Natural killer cell (primary cell): Measurements from ENCODE around the gene TRIM61. TPM values are rescaled to one million over a fixed set of nuclear protein-coding genes. Genes with fewer than 3 reads are reported as not detected.

Experiments used
- ATAC-seq, 3 donors: fragments of 150-1000 bp in 2 of 3; fragments of 200-7000 bp in 1 of 3; cut with Tn5 transposase; 1 replicate in 1 of 3; 2 replicates in 2 of 3; pipeline ENCODE4 v1.10.0; 2021; ENCODE audit warnings: mild to moderate bottlenecking in 2 of 3, moderate library complexity in 2 of 3
- DNase-seq, 2 donors: peaks; one replicate each; pipeline versions ENCODE4 v3.0.0 to v3.0.0-alpha.2; 2013 to 2021; ENCODE audit warnings: mixed read lengths in 1 of 2
- H3K27ac ChIP-seq: one replicate; pipeline ENCODE4 v1.5.1; 2013; ENCODE audit warnings: mild to moderate bottlenecking, low read length
- H3K27me3 ChIP-seq: one replicate; pipeline ENCODE4 v1.6.1; 2013; ENCODE audit warnings: low read length; ENCODE audit not compliant: control insufficient read depth, insufficient read depth
- H3K36me3 ChIP-seq: one replicate; pipeline ENCODE4 v1.6.1; 2013; ENCODE audit warnings: low read length; ENCODE audit not compliant: control insufficient read depth, insufficient read depth
- H3K4me1 ChIP-seq: one replicate; pipeline ENCODE4 v1.6.1; 2013; ENCODE audit warnings: low read length; ENCODE audit not compliant: control insufficient read depth, insufficient read depth
- H3K4me3 ChIP-seq: one replicate; pipeline ENCODE4 v1.5.1; 2013; ENCODE audit warnings: low read length
- H3K9me3 ChIP-seq: one replicate; pipeline ENCODE4 v1.6.1; 2013; ENCODE audit warnings: low read length; ENCODE audit not compliant: control insufficient read depth, insufficient read depth
- H3K27ac Mint-ChIP-seq, 2 donors: one replicate each; pipeline ENCODE4 v1.8.0; 2022; ENCODE audit warnings: mild to moderate bottlenecking in 2 of 2, mixed read lengths in 2 of 2, moderate library complexity in 1 of 2
- H3K27me3 Mint-ChIP-seq, 2 donors: one replicate each; pipeline ENCODE4 v1.8.0; 2022; ENCODE audit warnings: low read depth in 2 of 2, mixed read lengths in 2 of 2
- H3K36me3 Mint-ChIP-seq: one replicate; pipeline ENCODE4 v1.8.0; 2022; ENCODE audit warnings: mixed read lengths
- H3K4me1 Mint-ChIP-seq, 2 donors: one replicate each; pipeline ENCODE4 v1.8.0; 2022; ENCODE audit warnings: mixed read lengths in 2 of 2
- H3K4me3 Mint-ChIP-seq: one replicate; pipeline ENCODE4 v1.8.0; 2022; ENCODE audit warnings: mild to moderate bottlenecking, moderate library complexity, mixed read lengths
- H3K9me3 Mint-ChIP-seq, 2 donors: one replicate each; pipeline ENCODE4 v1.8.0; 2022; ENCODE audit warnings: mixed read lengths in 2 of 2
- WGBS: methylation state at CpG from one replicate; pipeline ENCODE4 v1.1.7; 2013; ENCODE audit warnings: missing lambda C conversion rate; ENCODE audit not compliant: insufficient coverage; 5-methylcytosine and 5-hydroxymethylcytosine counted together
- intact Hi-C: fragments of 100-400 bp; cut with micrococcal nuclease; formaldehyde crosslinking; loops from one replicate; pipeline ENCODE4 v1.14.2; 2022
- total RNA-seq, 4 donors: library from RNA; stranded (reverse); fragments of 120-200 nt in 1 of 4; gene quantifications; one replicate each; pipeline versions ENCODE4 v1.2.3 to v1.2.4, GENCODE V29; 2013 to 2022
- TF ChIP-seq, protein P1 (sequence below): fragments of 200-600 bp; IDR thresholded peaks from one replicate; pipeline ENCODE4 v1.8.0; 2022; ENCODE audit warnings: antibody characterized with exemption

TRIM61 gene
- total RNA-seq, 3 donors from 2014 or later (not counting 1 experiment from before 2014, with no cell fraction given): 1.1 to 2.0 (median 1.2) TPM

DNA sequence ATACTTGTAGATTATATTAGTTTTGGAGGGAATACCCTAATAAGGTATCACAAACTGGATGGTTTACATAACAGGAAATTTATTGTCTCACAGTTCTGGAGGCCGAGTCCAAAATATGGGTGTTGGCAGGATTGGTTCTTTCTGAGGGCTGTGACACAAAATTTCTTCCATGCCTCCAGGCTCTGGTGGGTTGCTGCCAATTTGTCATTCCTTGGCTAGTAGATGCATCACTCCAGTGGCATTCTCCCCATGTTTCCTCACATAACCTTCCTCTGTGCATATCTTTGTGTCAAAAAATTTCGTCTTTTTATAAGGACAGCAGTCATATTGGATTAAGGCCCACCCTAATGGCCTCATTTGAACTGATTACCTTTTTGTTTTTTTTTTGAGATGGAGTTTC lies 51.2 kb downstream of the TRIM61 start:
- Histone ChIP-seq H3K9me3 (no peaks in the 10 kb centered on the region), H3K27me3 (no peaks in the 10 kb centered on the region), H3K27ac (no peak overlapping the region), H3K4me3 (no peak overlapping the region), H3K36me3 (no peaks in the 10 kb centered on the region), H3K4me1 (no peaks in the 10 kb centered on the region)
- Mint-ChIP-seq H3K4me3 (no peak overlapping the region), H3K36me3 (no peaks in the 10 kb centered on the region), H3K9me3 (no peaks in the 10 kb centered on the region), H3K4me1 (no peaks in the 10 kb centered on the region), H3K27me3 (peaks cover 2 to 5% of the 10 kb centered on the region in 2 donors), H3K27ac (no peak overlapping the region)
- intact Hi-C loops: no loop called here
- ATAC-seq: no peak
- TF ChIP-seq, protein P1, sequence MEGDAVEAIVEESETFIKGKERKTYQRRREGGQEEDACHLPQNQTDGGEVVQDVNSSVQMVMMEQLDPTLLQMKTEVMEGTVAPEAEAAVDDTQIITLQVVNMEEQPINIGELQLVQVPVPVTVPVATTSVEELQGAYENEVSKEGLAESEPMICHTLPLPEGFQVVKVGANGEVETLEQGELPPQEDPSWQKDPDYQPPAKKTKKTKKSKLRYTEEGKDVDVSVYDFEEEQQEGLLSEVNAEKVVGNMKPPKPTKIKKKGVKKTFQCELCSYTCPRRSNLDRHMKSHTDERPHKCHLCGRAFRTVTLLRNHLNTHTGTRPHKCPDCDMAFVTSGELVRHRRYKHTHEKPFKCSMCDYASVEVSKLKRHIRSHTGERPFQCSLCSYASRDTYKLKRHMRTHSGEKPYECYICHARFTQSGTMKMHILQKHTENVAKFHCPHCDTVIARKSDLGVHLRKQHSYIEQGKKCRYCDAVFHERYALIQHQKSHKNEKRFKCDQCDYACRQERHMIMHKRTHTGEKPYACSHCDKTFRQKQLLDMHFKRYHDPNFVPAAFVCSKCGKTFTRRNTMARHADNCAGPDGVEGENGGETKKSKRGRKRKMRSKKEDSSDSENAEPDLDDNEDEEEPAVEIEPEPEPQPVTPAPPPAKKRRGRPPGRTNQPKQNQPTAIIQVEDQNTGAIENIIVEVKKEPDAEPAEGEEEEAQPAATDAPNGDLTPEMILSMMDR: no peak
- no peak for DNase-seq
- WGBS: 87% methylated on average over 2 of the region's 2 CpGs

DNA sequence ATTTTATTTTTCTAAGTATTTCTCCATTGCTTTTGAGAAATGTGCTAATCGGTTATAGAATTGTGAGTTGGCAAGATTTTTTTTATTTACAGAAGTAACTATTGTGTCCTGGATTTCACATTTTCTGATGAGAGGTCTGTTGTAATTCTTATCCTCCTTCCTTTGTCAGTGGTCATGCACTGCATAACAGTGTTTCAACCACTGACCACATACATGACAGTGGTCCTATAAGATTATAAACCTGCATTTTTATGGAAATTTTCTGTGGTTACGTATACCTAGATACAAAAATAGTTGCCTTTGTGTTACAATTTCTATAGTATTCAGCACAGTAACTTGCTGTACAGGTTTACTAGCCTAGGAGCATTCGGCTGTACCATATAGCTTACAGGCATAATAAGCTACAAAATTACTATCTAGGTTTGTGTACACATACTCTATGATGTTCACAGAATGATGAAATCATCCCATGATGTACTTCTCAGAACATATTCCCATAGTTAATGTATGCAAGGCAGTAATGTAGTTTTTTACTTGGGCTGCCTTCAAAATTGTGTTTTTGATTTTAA lies 52.7 kb downstream of the TRIM61 start:
- ATAC-seq: no peak
- WGBS: 83% methylated on average over 3 of the region's 3 CpGs
- Mint-ChIP-seq H3K27me3 (peaks cover 0 to 2% of the 10 kb centered on the region in 2 donors), H3K4me3 (no peak overlapping the region), H3K27ac (no peak overlapping the region), H3K36me3 (no peaks in the 10 kb centered on the region), H3K9me3 (peaks cover 0 to 2% of the 10 kb centered on the region in 2 donors), H3K4me1 (no peaks in the 10 kb centered on the region)
- no peak for DNase-seq
- TF ChIP-seq, protein P1: no peak
- no peaks in the 10 kb centered on the region for H3K36me3 ChIP-seq
- H3K9me3 ChIP-seq: no peaks in the 10 kb centered on the region
- H3K27me3 ChIP-seq: no peaks in the 10 kb centered on the region
- no peaks in the 10 kb centered on the region for H3K4me1 ChIP-seq
- H3K4me3 ChIP-seq: no peak overlapping the region
- intact Hi-C loops: no loop called here
- H3K27ac ChIP-seq: no peak overlapping the region

DNA sequence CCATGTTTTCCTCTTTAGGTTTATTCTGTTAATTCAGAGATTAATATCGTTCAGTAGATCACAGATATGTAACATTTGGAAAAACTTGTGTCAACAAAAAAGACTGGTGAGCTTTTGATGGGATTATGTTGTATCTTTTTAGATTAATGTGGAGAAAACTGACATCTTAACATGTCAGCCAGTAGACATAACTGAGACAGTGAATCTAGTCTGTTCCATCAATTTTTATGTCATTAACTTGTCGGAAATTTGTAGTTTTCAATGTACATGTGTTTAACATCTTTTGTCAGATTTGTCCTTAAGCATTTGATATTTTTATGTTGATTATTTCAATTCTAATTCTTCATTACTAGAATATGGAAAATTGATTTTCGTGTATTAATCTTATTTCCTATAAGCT lies 58.5 kb downstream of the TRIM61 start:
- Histone ChIP-seq H3K36me3 (no peaks in the 10 kb centered on the region), H3K4me3 (no peak overlapping the region), H3K9me3 (no peaks in the 10 kb centered on the region), H3K27ac (no peak overlapping the region), H3K27me3 (no peaks in the 10 kb centered on the region), H3K4me1 (no peaks in the 10 kb centered on the region)
- TF ChIP-seq, protein P1: no peak
- no peak overlapping the region for H3K4me3 Mint-ChIP-seq
- no peak for DNase-seq
- no peaks in the 10 kb centered on the region for H3K4me1 Mint-ChIP-seq
- no peak for ATAC-seq
- no CpG with 5 or more reads among the region's 3 CpGs for WGBS
- intact Hi-C loops: no loop called here
- H3K27ac Mint-ChIP-seq: no peak overlapping the region
- H3K36me3 Mint-ChIP-seq: no peaks in the 10 kb centered on the region
- peaks cover 0 to 2% of the 10 kb centered on the region in 2 donors for H3K9me3 Mint-ChIP-seq
- peaks cover 0 to 2% of the 10 kb centered on the region in 2 donors for H3K27me3 Mint-ChIP-seq

Other genes with a start within 250 kb of the TRIM61 start
- not detected for gene SMIM31, start 223.5 kb downstream of the TRIM61 start, total RNA-seq
- gene APELA, start 100.5 kb downstream of the TRIM61 start, total RNA-seq: not detected
- gene TRIM60, start 54.3 kb upstream of the TRIM61 start, total RNA-seq: not detected
- gene TRIM75, start 76.2 kb upstream of the TRIM61 start, total RNA-seq: not detected
- 10 to 100 TPM in 2 of 3 donors, 1 to 10 TPM in 1; 9.4 to 11.4 (median 11.0) TPM for gene TMEM192, start 135.2 kb upstream of the TRIM61 start, total RNA-seq
- gene KLHL2, start 229.9 kb upstream of the TRIM61 start, total RNA-seq: 10 to 100 TPM; 24.2 to 29.2 (median 25.2) TPM